Psoas muscle (tissue), 8 donors: ENCODE results near the gene ADH4. TPM values are rescaled to one million over a fixed set of nuclear protein-coding genes. Genes with fewer than 3 reads are reported as not detected.

Experiments
- ATAC-seq, 4 donors: fragments of 200-7000 bp; cut with Tn5 transposase; one replicate each; pipeline ENCODE4 v1.9.1; 2020; ENCODE audit warnings: moderate library complexity in 3 of 4, mild to moderate bottlenecking in 2 of 4
- DNase-seq, 2 donors: peaks; one replicate each; pipeline ENCODE4 v3.0.0-alpha.2; 2020
- H3K27ac ChIP-seq: fragments of 200-600 bp; one replicate; pipeline ENCODE4 v1.8.0; 2022
- H3K27me3 ChIP-seq, 3 donors: fragments of 200-600 bp in 1 of 3; one replicate each; pipeline versions ENCODE4 v1.6.1 to v1.8.0; 2013 to 2022; ENCODE audit warnings: low read length in 2 of 3, mild to moderate bottlenecking in 2 of 3, moderate library complexity in 1 of 3; ENCODE audit not compliant: insufficient read depth in 3 of 3
- H3K36me3 ChIP-seq, 2 donors: fragments of 200-600 bp in 1 of 2; one replicate each; pipeline versions ENCODE4 v1.6.1 to v1.8.0; 2013 to 2022; ENCODE audit warnings: low read depth in 1 of 2, mild to moderate bottlenecking in 1 of 2, moderate library complexity in 1 of 2; ENCODE audit not compliant: insufficient read depth in 1 of 2
- H3K4me1 ChIP-seq: fragments of 200-600 bp; one replicate; pipeline ENCODE4 v1.8.0; 2022
- H3K4me3 ChIP-seq: fragments of 200-600 bp; one replicate; pipeline ENCODE4 v1.8.0; 2022; ENCODE audit warnings: mild to moderate bottlenecking
- H3K9me3 ChIP-seq: fragments of 200-600 bp; one replicate; pipeline ENCODE4 v1.8.0; 2022
- WGBS, 3 donors: extraction: QIAGEN DNeasy Blood & Tissue Kit; methylation state at CpG; one replicate each; pipeline versions ENCODE4 v1.1.6 to v1.1.7; 2013; 5-methylcytosine and 5-hydroxymethylcytosine counted together
- intact Hi-C, 2 donors: fragments of 100-400 bp; cut with DNase I; formaldehyde crosslinking; loops; one replicate each; pipeline versions ENCODE4 v1.11.0 to v1.14.2; 2022
- polyA plus RNA-seq, 3 donors: library from polyadenylated mRNA; stranded (reverse); fragments of 200-250 nt; gene quantifications; one replicate each; pipeline ENCODE4 v1.2.3, GENCODE V29; 2013
- total RNA-seq, 4 donors: library from RNA; stranded (reverse); fragmentation: NEBNext Ultra II Directional in 2 of 4; extraction: Animal tissue kit (Norgen Biotek cat#: 25700) in 2 of 4; gene quantifications; one replicate each; pipeline versions ENCODE4 v1.2.1 to v1.2.4, GENCODE V29; 2021 to 2023
- TF ChIP-seq, protein P1 (sequence below): fragments of 200-600 bp; IDR thresholded peaks from one replicate; pipeline ENCODE4 v1.8.0; 2022; ENCODE audit warnings: antibody characterized with exemption
- donor health status: healthy with polysubstance abuse.
- donor health status: DM: no; HTN: no; CAD: no; lungs with moderate emphysema.
- donor health status: Bipolar disorder and iron deficiency.
- donor health status: healthy.
- donor health status: DM: yes; HTN: yes; CAD: no.
- donor health status: DM: no; HTN: no; CAD: no.
- donor health status: DM: no; HTN: no; CAD: no.
- donor health status: DM: yes; HTN: yes; CAD: no.

The ADH4 gene
- total and polyA plus RNA-seq, 7 donors = 0.04 to 0.46 (median 0.16) TPM; not detected in 2

GRCh38 chr4:99131378-99131777, 12.7 kb downstream of the ADH4 start:
- Histone ChIP-seq H3K36me3 (no peaks in the 10 kb centered on the region), H3K27ac (no peak overlapping the region), H3K27me3 (no peaks in the 10 kb centered on the region), H3K9me3 (no peaks in the 10 kb centered on the region), H3K4me1 (no peaks in the 10 kb centered on the region), H3K4me3 (no peak overlapping the region)
- TF ChIP-seq, protein P1, sequence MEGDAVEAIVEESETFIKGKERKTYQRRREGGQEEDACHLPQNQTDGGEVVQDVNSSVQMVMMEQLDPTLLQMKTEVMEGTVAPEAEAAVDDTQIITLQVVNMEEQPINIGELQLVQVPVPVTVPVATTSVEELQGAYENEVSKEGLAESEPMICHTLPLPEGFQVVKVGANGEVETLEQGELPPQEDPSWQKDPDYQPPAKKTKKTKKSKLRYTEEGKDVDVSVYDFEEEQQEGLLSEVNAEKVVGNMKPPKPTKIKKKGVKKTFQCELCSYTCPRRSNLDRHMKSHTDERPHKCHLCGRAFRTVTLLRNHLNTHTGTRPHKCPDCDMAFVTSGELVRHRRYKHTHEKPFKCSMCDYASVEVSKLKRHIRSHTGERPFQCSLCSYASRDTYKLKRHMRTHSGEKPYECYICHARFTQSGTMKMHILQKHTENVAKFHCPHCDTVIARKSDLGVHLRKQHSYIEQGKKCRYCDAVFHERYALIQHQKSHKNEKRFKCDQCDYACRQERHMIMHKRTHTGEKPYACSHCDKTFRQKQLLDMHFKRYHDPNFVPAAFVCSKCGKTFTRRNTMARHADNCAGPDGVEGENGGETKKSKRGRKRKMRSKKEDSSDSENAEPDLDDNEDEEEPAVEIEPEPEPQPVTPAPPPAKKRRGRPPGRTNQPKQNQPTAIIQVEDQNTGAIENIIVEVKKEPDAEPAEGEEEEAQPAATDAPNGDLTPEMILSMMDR = no peak
- WGBS, 3 donors = 30 to 78% (median 67%) methylated on average over 2 of the region's 2 CpGs
- DNase-seq (no peak), ATAC-seq (no peak)
- intact Hi-C loops = no loop called here

DNA sequence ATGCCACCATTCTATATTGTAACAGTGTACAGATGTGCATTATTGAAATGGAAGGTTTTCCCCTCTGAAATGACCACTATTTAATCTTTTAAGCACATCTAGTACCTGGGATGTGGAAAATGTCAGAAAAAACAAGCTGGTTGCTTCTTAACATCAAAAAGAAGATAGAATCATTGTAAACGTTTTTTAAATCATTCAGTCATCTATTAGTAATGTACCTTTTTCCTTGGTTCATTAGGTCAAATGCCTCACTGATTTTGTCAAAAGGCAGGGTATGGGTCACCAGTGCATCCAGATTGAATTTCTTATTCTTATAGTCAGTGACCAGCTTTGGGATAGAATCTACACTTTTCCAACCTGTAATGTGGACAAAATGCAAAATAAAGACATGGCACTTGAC, 17.7 kb downstream of the ADH4 start:
- no peak for ATAC-seq
- TF ChIP-seq, protein P1 = no peak
- H3K9me3 ChIP-seq = no peaks in the 10 kb centered on the region

DNA sequence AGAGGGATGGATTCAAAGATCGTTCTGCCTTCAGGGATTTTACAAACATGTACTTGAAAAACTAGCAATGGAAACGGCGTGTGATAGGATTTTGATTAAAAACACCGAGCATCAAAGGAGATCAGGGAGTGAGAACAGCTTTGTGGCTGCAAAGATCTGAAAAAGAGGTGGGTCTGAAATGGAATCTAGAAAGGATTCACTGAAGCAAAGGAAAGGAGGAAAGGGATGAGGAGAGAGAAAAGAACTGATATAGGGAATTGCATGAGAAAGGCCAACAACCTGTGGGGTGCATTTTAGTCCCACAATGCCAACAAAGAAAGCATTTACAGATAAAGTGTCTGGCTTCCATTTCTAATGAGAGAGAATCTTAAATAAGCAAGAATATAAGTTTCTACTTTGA, 23.1 kb downstream of the ADH4 start:
- intact Hi-C loops = no loop called here
- H3K36me3 ChIP-seq = no peaks in the 10 kb centered on the region
- H3K4me1 ChIP-seq = no peaks in the 10 kb centered on the region
- ATAC-seq (no peak), DNase-seq (no peak)
- H3K4me3 ChIP-seq = no peak overlapping the region
- peaks cover 0 to 2% (median 0%) of the 10 kb centered on the region in 3 donors for H3K27me3 ChIP-seq
- TF ChIP-seq, protein P1 = no peak
- WGBS, 3 donors = 71 to 91% (median 89%) methylated on average over 4 of the region's 4 CpGs
- no peak overlapping the region for H3K27ac ChIP-seq
- H3K9me3 ChIP-seq = no peaks in the 10 kb centered on the region

More for the DNA sequence above, 17.7 kb downstream of the ADH4 start:
- Histone ChIP-seq H3K36me3 (no peaks in the 10 kb centered on the region), H3K27ac (no peak overlapping the region), H3K4me3 (no peak overlapping the region), H3K27me3 (no peaks in the 10 kb centered on the region), H3K4me1 (no peaks in the 10 kb centered on the region)
- DNase-seq = no peak
- 48 to 62% (median 58%) methylated on average over 1 of the region's 1 CpG for WGBS, 3 donors
- intact Hi-C loops = no loop called here

DNA sequence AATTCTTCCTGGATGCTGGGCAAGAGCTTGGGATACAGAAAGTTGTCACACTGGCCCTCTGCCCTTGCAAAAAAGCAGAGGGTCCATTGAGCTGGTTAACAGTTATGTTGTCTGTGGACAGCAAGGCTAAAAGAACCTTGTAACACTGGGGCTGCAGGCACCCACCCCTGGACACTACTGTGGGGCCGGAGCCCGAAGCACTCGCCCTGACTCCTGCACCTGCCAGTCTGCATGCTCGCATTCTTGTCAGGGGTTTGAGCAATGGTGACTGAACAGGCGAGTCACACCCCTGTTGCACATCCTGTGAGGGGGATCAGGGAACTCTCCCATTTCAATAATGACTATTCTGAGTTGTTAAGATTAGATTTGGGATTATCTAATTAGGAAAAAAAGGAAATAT, 23.6 kb downstream of the ADH4 start:
- H3K27me3 ChIP-seq = peaks cover 0 to 2% (median 0%) of the 10 kb centered on the region in 3 donors
- 85 to 93% (median 87%) methylated on average over 5 of the region's 5 CpGs for WGBS, 3 donors
- TF ChIP-seq, protein P1 = no peak
- ATAC-seq (no peak), DNase-seq (no peak)
- H3K9me3 ChIP-seq = no peaks in the 10 kb centered on the region
- no peaks in the 10 kb centered on the region for H3K36me3 ChIP-seq
- no peaks in the 10 kb centered on the region for H3K4me1 ChIP-seq
- no peak overlapping the region for H3K27ac ChIP-seq
- H3K4me3 ChIP-seq = no peak overlapping the region
- intact Hi-C loops = no loop called here
